Measurements from ENCODE around the gene ASCC1.
"Not testable (repeated sequence)": the region's sequence is repeated elsewhere in the genome, so short reads cannot be mapped to it uniquely, and the experiment has no call there.

ASCC1 gene

GRCh38 chr10:72123616-72124015 lies 92.5 kb downstream of the ASCC1 start:
- H3K36me3 Mint-ChIP-seq (ENCODE audit: insufficient read depth), result peaks cover 14% of the 10 kb centered on the region
- H3K9me3 Mint-ChIP-seq, result no peaks in the 10 kb centered on the region
- H3K27ac Mint-ChIP-seq (ENCODE audit: low read depth), result no peak overlapping the region
- DNase-seq (ENCODE audit: low spot score in 2 of 2), result no peak
- H3K4me1 Mint-ChIP-seq, result peaks cover 6% of the 10 kb centered on the region
- ATAC-seq (replicated peaks; ENCODE audit: extremely low read depth, poor library complexity, severe bottlenecking), result no peak
- no peak overlapping the region for H3K4me3 Mint-ChIP-seq
- no peaks in the 10 kb centered on the region for H3K27me3 Mint-ChIP-seq

- Mint-ChIP-seq H3K36me3 (ENCODE audit: insufficient read depth) (peaks cover 12% of the 10 kb centered on the region), H3K27ac (ENCODE audit: low read depth) (no peak overlapping the region), H3K4me1 (peaks cover 6% of the 10 kb centered on the region), H3K9me3 (no peaks in the 10 kb centered on the region), H3K4me3 (no peak overlapping the region), H3K27me3 (no peaks in the 10 kb centered on the region)
- no peak for DNase-seq (ENCODE audit: low spot score in 2 of 2)
- no peak for ATAC-seq (replicated peaks; ENCODE audit: extremely low read depth, poor library complexity, severe bottlenecking)
Observed at GRCh38 chr10:72122221-72122620, 93.9 kb downstream of the ASCC1 start.

- H3K36me3 Mint-ChIP-seq (ENCODE audit: insufficient read depth), result peaks cover 11% of the 10 kb centered on the region
- no peaks in the 10 kb centered on the region for H3K9me3 Mint-ChIP-seq
- ATAC-seq (replicated peaks; ENCODE audit: extremely low read depth, poor library complexity, severe bottlenecking) (no peak), DNase-seq (ENCODE audit: low spot score in 2 of 2) (no peak)
- no peak overlapping the region for H3K4me3 Mint-ChIP-seq
- peaks cover 5% of the 10 kb centered on the region for H3K4me1 Mint-ChIP-seq
- no peaks in the 10 kb centered on the region for H3K27me3 Mint-ChIP-seq
- H3K27ac Mint-ChIP-seq (ENCODE audit: low read depth), result peak overlapping the region; percentile 35
Observed at GRCh38 chr10:72121389-72121788, 94.7 kb downstream of the ASCC1 start.

- Mint-ChIP-seq H3K27me3 (no peaks in the 10 kb centered on the region), H3K4me3 (no peak overlapping the region), H3K36me3 (ENCODE audit: insufficient read depth) (peaks cover 9% of the 10 kb centered on the region), H3K27ac (ENCODE audit: low read depth) (no peak overlapping the region), H3K9me3 (no peaks in the 10 kb centered on the region), H3K4me1 (peaks cover 6% of the 10 kb centered on the region)
- ATAC-seq (replicated peaks; ENCODE audit: extremely low read depth, poor library complexity, severe bottlenecking) (no peak), DNase-seq (ENCODE audit: low spot score in 2 of 2) (no peak)
Observed at GRCh38 chr10:72116372-72116771, 99.7 kb downstream of the ASCC1 start.

- Mint-ChIP-seq H3K9me3 (no peaks in the 10 kb centered on the region), H3K27me3 (no peaks in the 10 kb centered on the region), H3K4me1 (peaks cover 10% of the 10 kb centered on the region), H3K27ac (ENCODE audit: low read depth) (no peak overlapping the region), H3K4me3 (no peak overlapping the region), H3K36me3 (ENCODE audit: insufficient read depth) (peaks cover 6% of the 10 kb centered on the region)
- DNase-seq (ENCODE audit: low spot score in 2 of 2) (no peak), ATAC-seq (replicated peaks; ENCODE audit: extremely low read depth, poor library complexity, severe bottlenecking) (no peak)
Observed at GRCh38 chr10:72114706-72115450, 101.2 kb downstream of the ASCC1 start.

- Mint-ChIP-seq H3K27me3 (no peaks in the 10 kb centered on the region), H3K4me3 (no peak overlapping the region), H3K27ac (ENCODE audit: low read depth) (no peak overlapping the region), H3K9me3 (no peaks in the 10 kb centered on the region), H3K36me3 (ENCODE audit: insufficient read depth) (peaks cover 7% of the 10 kb centered on the region), H3K4me1 (peaks cover 47% of the 10 kb centered on the region)
- no peak for ATAC-seq (replicated peaks; ENCODE audit: extremely low read depth, poor library complexity, severe bottlenecking)
- DNase-seq (ENCODE audit: low spot score in 2 of 2), result no peak
Observed at GRCh38 chr10:72110673-72111401, 105.2 kb downstream of the ASCC1 start.

GRCh38 chr10:72109636-72110157 lies 106.4 kb downstream of the ASCC1 start:
- Mint-ChIP-seq H3K36me3 (ENCODE audit: insufficient read depth) (peaks cover 5% of the 10 kb centered on the region), H3K4me1 (peaks cover 49% of the 10 kb centered on the region), H3K4me3 (no peak overlapping the region), H3K27ac (ENCODE audit: low read depth) (no peak overlapping the region), H3K9me3 (no peaks in the 10 kb centered on the region), H3K27me3 (no peaks in the 10 kb centered on the region)
- DNase-seq (ENCODE audit: low spot score in 2 of 2) (no peak), ATAC-seq (replicated peaks; ENCODE audit: extremely low read depth, poor library complexity, severe bottlenecking) (no peak)

- Mint-ChIP-seq H3K4me1 (peaks cover 50% of the 10 kb centered on the region), H3K36me3 (ENCODE audit: insufficient read depth) (peaks cover 5% of the 10 kb centered on the region), H3K27ac (ENCODE audit: low read depth) (no peak overlapping the region), H3K4me3 (no peak overlapping the region), H3K9me3 (no peaks in the 10 kb centered on the region), H3K27me3 (no peaks in the 10 kb centered on the region)
- ATAC-seq (replicated peaks; ENCODE audit: extremely low read depth, poor library complexity, severe bottlenecking) (no peak), DNase-seq (ENCODE audit: low spot score in 2 of 2) (no peak)
Observed at GRCh38 chr10:72108830-72109635, 107.0 kb downstream of the ASCC1 start.

- not testable (repeated sequence) for ATAC-seq (replicated peaks; ENCODE audit: extremely low read depth, poor library complexity, severe bottlenecking)
Observed at GRCh38 chr10:72108004-72108370, 108.1 kb downstream of the ASCC1 start.

GRCh38 chr10:72107325-72108003 lies 108.6 kb downstream of the ASCC1 start:
- peak; percentile 73 for ATAC-seq (replicated peaks; ENCODE audit: extremely low read depth, poor library complexity, severe bottlenecking)
- H3K4me1 Mint-ChIP-seq, result peaks cover 52% of the 10 kb centered on the region
- H3K27me3 Mint-ChIP-seq, result no peaks in the 10 kb centered on the region
- peaks cover 8% of the 10 kb centered on the region for H3K36me3 Mint-ChIP-seq (ENCODE audit: insufficient read depth)
- H3K4me3 Mint-ChIP-seq, result peak overlapping the region; percentile 56
- no peak for DNase-seq (ENCODE audit: low spot score in 2 of 2)
- H3K9me3 Mint-ChIP-seq, result no peaks in the 10 kb centered on the region
- peak overlapping the region; percentile 68 for H3K27ac Mint-ChIP-seq (ENCODE audit: low read depth)

More at GRCh38 chr10:72108004-72108370, 108.1 kb downstream of the ASCC1 start:
- Mint-ChIP-seq H3K4me1 (peaks cover 52% of the 10 kb centered on the region), H3K4me3 (peak overlapping the region; percentile 56)
- H3K9me3 Mint-ChIP-seq; DNase-seq (ENCODE audit: low spot score in 2 of 2); H3K27ac Mint-ChIP-seq (ENCODE audit: low read depth); H3K36me3 Mint-ChIP-seq (ENCODE audit: insufficient read depth); H3K27me3 Mint-ChIP-seq: not testable (repeated sequence)

- no peak for DNase-seq (ENCODE audit: low spot score in 2 of 2)
- no peaks in the 10 kb centered on the region for H3K9me3 Mint-ChIP-seq
- peak overlapping the region; percentile 68 for H3K27ac Mint-ChIP-seq (ENCODE audit: low read depth)
- no peaks in the 10 kb centered on the region for H3K27me3 Mint-ChIP-seq
- H3K4me1 Mint-ChIP-seq, result peaks cover 52% of the 10 kb centered on the region
- H3K36me3 Mint-ChIP-seq (ENCODE audit: insufficient read depth), result peaks cover 8% of the 10 kb centered on the region
- peak overlapping the region; percentile 56 for H3K4me3 Mint-ChIP-seq
- no peak for ATAC-seq (replicated peaks; ENCODE audit: extremely low read depth, poor library complexity, severe bottlenecking)
Observed at GRCh38 chr10:72106896-72107295, 109.2 kb downstream of the ASCC1 start.
